Keratinocyte (primary cell): ENCODE data around the gene AFAP1L1.

Source experiments
- CTCF ChIP-seq, 3 experiments: IDR thresholded peaks in 1 of 3; conservative IDR thresholded peaks in 1 of 3; optimal IDR thresholded peaks in 1 of 3; 2 replicates in 2 of 3; 3 replicates in 1 of 3; pipeline versions ENCODE3 to v1.5.1; 2011; ENCODE audit warnings: low read length in 3 of 3, mild to moderate bottlenecking in 3 of 3, moderate library complexity in 2 of 3, control low read depth in 1 of 3, inconsistent platforms in 1 of 3; ENCODE audit not compliant: insufficient read depth in 2 of 3; ENCODE audit errors: extremely low read depth in 1 of 3
- EZH2 ChIP-seq: IDR thresholded peaks from one replicate; pipeline ENCODE4 v1.6.1; 2012; ENCODE audit warnings: inconsistent platforms, mild to moderate bottlenecking, low read length, moderate library complexity

DNA sequence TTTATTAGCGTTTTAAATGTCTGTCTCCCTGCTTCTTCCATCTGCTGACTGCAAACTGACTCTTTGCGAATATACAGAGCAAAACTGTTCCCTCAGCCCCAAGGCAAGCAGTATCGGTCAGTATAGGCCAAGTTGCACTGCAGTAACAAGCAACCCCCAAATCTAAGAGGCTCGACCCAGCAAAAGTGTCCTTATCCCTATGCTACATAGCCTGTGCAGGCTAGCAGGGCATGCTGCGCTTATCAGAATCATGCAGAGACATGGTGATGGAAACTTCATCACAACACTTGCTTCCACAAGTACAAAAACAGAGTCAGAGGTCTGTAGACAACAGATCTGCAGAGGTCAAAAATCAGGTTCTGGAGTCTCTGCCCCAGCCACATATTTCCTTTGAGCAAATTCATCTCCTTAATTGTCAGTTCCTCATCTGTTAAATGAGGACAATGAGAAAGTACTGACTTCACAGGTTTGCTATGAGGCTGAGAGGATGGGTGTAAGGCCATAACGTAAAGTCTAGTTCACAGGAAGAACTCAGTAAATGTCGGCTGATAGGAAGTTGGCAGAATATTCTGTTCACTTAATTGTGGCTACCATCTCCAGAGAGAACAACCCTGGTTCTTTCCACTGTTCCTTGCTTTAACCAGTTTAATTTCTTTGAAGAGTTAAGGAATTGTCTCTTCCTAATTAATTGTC is 117.0 kb downstream of the AFAP1L1 start:
- TF ChIP-seq CTCF (optimal IDR thresholded peaks at IDR 0.05 in 1 of 3, IDR thresholded peaks at IDR 0.05 in 1 of 3, conservative IDR thresholded peaks at IDR 0.05 in 1 of 3; ENCODE audit: extremely low read depth in 1 of 3, insufficient read depth in 2 of 3, low read length in 3 of 3), result no peak
- TF ChIP-seq EZH2, result no peak
